Left hindlimb (tissue), 1 donor: ENCODE results near the gene TEX19.
A peak's percentile ranks its signal among the peaks of the same experiment; 100 is the strongest.
"Not testable (repeated sequence)": the region's sequence is repeated elsewhere in the genome, so short reads cannot be mapped to it uniquely, and the experiment has no call there.

Experiments
- DNase-seq: peaks from one replicate; pipeline ENCODE4 v3.0.0-alpha.2; 2018

Gene TEX19

DNA sequence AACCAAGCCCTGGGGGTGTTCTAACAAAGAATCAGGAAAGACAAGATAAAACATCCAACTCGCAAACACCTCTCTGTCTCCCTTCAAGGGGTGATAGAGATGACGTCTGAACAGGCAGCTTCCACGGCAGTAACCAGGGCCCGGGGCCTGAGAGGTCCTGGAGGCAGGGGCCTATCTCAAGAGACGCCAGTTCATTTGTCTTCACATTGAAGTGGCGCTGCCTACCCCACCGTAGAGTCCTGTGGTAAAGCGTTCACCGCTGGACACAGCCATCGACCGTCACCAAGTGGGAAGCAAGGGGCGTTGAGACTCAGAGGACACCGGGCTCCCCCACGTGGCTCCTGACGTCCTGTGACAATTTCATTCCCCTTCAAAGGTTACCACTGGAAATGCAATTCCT is 33.9 kb downstream of the TEX19 start:
- DNase-seq: no peak

GRCh38 chr17:82394278-82394677 is 35.2 kb downstream of the TEX19 start:
- DNase-seq: peak; percentile 8

- peak; percentile 28 for DNase-seq
Measured at GRCh38 chr17:82396601-82397435, 37.8 kb downstream of the TEX19 start.

- DNase-seq: no peak
Measured at GRCh38 chr17:82397449-82398335, 38.6 kb downstream of the TEX19 start.

- DNase-seq: peak; percentile 90
Measured at GRCh38 chr17:82399041-82399441, 40.0 kb downstream of the TEX19 start.

DNA sequence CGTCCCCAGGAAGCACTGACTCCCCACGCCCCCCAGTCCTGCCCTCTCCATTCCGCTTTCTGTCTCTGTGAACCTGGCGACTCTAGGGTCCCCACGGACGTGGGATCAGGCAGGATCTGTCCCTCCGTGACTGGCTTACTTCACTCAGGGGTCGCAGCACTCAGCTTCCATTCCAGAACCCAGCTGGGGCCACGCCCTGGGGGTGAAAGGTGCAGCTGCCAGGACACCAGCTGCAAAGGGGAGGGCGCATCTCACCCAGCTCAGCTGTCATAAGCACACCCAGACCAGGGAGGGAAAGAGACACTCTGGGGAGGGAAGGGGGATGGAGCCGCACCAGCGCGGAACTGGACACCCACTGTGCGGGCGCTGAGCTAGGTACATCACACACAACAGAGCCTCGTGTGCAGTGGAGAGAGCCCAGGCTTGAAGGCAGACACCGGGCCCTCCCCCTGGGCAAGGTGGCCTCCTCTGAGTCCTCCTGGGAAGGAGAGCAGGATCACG is 40.6 kb downstream of the TEX19 start:
- DNase-seq: peak; percentile 79

DNA sequence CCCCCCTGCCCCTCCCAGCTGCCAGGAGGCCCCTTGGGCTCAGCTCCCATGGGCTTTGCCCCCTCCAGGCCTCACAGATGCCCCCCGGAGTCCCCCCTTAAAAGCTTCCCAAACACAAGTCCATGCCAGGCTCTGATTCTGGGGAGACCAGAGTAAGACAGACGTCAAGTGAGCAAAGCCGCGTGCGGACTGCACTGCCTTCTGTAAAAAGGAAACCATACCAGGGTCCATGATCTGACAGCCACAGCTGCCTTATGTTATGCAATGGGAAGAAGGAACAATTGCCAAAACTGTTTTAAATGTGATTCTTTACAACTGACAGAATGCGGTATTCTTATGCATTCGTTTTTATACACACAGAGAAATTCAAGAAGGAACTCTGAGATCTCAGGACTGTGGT is 41.2 kb downstream of the TEX19 start:
- no peak for DNase-seq

- DNase-seq: no peak
Measured at GRCh38 chr17:82400830-82401229, 41.8 kb downstream of the TEX19 start.

DNA sequence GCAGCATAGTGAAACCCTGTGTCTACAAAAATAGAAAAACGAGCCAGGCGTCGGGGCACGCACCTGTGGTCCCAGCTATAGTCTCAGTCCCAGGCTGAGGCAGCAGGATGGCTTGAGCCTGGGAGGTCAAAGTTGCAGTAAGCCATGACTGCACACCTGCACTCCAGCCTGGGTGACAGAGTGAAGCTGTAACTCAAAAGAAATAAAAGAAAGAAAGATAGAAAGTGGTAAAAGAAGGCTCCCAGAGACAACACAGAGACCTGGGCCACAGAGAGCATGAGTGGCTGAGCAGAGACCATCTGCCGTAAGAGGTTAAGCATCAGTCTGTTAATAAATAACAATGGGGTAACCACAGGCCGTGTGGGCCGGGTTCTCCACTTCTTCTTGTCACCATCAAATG is 43.8 kb downstream of the TEX19 start:
- DNase-seq: no peak

DNA sequence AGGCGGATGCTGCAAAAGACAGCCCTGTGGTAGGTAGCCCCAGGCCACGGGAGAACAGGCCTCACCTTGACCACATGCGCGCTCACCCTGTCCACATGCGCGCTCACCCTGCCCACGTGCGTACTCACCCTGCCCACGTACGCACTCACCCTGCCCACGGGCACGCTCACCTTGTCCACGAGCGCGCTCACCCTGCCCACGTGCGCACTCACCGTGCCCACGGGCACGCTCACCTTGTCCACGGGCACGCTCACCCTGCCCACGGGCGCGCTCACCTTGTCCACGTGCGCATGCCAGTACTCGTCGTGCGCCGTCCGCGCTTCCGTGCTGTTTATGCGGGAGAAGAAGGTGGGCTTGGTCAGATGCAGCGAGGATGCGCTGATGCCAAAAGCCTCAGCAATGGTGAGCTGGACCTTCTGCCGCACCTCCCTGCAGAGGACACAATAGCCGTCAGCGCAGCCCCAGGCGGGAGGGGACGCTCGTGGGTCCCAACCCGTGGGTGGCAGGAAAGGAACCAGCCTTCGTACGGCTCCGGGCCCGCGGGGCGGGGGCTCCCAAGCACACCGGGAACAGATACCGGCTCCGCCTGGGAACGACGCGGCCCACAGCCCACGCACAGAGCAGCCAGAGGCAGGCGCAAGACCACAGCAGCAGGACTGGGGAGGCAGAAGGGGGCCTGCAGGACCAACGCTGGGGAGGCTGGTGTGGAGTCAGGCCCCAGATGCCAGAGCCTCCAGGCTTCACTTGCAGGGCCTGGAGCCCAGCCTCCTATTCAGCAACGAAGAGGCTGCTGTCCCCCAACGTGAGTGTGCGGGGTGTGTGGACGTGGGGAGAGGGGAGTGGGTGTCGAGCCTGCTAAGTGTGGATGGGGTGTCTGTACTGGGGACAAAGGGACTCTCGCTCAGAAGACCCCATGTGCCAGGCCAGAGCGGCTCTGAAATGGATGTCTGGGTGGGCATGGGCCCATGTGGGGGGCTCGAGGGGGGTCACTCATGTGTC is 44.9 kb downstream of the TEX19 start:
- no peak for DNase-seq

DNA sequence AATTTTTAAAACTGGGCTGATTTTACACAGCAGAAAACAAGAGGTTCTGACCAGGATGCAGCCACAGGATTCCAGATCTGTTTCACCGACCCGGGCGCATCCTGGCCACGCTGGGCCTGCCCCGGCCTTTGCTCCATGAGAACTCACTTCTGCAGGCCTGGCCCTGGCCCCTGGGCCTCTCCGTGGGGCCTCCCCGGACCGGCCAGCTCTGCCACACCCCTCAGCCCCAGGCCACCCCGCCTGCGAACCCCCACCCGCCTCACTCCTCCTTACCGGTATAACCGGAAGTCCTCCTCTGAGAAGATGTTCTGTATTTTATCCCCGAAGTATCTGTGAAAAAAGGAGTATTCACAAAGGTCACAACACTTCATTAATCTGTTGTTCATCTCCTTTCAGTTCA is 46.0 kb downstream of the TEX19 start:
- no peak for DNase-seq

DNA sequence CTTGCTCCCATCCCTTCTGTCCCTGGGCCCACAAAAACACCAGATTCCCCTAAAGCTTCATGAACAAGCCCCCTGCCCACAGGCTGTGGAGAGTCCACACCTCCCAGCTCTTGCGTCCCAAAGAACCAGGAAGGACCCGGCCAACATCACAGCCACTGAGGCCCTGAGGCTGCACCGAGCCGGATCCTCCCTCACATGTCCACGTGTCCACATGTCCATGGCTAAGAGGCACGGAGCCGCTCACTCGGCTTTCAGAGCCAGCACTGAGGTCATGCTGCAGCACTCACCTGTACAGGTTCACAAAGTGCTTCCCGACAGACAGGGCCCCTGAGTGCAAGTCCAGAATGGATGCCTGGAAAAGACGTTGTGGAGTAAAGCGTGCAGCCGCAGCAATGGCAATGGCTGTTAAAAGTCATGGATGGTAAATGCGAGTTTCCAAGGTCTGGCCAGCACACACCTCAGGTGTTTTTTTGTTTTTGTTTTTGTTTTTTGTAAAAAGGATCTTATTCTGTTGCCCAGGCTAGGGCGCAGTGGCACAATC is 47.2 kb downstream of the TEX19 start:
- no peak for DNase-seq

- DNase-seq: no peak
Measured at GRCh38 chr17:82407255-82407654, 48.2 kb downstream of the TEX19 start.

GRCh38 chr17:82408288-82408937 is 49.4 kb downstream of the TEX19 start:
- no peak for DNase-seq

GRCh38 chr17:82408938-82409318 is 49.9 kb downstream of the TEX19 start:
- no peak for DNase-seq

DNA sequence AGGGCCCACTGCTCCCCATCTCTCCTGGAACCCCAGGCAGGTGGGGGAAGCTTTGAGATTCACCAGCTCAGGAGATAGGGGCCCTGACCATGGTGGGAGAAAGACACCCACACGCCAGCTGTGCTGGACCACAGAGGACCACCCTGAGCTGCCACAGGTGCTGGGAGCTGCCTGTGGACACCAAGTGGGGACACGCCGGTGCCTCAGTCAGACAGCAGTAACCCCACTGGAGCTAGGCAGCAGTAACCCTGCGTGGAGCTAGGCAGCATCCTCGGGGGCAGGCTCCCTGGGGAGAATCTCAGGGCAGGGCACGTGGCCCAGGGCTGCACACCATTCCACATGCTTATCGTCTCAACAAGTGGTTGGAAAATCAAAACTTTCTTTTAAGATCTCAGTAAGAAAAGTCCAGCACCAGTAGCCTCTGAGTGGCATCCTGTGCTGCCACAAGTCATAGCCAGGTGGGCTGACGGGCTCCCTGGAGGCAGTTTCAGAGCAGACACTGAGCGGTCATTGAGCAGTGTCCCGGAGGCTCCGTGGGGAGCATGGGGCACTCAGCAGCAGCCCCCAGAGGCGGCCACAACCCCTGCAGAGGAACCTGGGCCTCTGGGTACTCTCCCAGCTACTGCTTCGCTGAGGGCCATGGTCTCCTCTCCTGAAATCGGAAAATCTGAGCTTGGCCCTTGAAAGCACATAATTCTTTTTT is 51.1 kb downstream of the TEX19 start:
- DNase-seq: no peak

DNA sequence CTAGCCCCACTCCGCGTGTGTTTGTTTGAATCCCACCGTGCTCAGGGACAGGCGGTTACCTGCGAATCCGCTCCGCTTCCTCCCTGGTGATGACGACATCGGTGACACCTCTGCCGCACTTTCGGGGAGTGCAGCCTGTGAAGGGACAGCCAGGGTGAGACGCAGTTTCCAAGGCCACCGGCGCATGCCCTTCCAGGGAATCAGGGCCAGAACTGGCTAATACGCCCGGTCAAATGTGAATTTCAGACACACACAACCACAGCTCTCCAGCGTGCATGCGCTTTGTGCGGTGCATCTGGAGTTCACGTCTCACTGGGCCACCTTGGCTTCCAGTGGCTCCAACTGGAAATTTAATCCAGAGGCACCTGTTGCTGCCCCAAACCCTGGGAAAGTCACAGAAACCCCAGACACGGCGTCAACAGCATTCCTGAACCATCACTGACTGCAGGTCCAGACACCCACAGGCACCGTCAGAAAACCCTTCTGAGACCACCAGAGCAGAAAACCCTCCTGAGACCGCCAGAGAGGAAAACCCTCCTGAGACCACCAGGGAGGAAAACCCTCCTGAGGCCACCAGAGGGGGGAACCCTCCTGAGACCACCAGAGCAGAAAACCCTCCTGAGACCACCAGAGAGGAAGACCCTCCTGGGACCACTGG is 52.5 kb downstream of the TEX19 start:
- no peak for DNase-seq

DNA sequence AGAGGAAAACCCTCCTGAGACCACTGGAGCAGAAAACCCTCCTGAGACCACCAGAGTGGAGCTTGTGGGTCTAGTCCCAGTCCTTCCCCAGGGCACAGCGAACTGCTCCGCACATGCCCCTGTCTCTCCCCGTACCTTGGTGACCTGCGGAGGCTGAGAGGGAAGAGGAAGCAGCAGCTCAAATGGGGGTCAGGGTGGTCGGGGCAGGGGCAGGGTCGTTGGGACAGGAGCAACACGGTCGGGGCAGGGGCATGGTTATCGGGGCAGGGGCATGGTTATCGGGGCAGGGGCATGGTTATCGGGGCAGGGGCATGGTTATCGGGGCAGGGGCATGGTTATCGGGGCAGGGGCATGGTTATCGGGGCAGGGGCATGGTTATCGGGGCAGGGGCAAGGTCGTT is 53.0 kb downstream of the TEX19 start:
- DNase-seq: not testable (repeated sequence)

DNA sequence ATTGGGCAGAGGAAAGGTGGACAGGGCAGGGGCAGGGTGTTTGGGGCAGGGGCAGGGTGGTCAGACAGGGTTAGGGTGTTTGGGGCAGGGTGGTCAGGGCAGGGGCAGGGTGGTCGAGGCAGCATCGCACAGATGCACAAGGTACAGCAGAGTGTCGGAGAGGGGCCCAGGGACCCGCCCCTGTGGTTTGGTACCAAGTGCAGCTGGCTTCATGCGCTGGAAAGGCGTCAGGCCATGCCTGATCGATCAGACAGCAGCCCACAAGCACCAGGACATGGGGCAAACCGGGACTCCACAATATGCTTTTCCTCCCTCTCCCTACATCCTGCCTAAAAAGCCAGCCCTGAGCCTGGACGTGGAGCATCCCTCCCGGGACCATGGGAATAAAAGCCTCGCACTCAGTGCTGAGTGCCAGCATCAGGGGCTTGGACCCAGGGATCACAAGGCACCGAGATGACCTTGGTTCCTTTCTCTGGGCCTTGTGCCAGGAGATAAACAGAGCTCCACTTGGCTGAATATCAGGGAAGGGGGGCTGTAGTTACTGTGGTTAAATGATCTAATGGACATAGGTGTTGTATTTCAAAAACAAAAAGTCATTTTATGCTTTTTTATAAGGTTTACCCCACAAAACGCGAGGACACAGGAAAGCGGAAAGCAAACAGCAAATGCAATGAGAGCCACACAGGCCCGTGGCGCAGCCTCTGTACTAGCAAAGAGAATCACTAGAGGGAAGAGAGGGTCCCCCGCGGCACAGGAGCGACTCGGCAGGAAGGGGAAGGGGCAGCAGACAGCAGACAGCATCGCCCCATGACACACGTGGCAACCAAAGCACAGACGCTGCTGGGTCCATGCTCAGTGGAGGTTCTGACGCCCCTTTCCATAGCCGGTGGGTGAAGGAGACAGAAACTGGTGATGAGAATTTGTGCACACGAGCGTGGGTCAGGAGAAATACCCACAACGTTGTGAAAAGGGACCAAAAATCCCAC is 53.8 kb downstream of the TEX19 start:
- no peak for DNase-seq
